ENCODE measurements around the gene TXNRD1.
"Not testable (repeated sequence)": the region's sequence is repeated elsewhere in the genome, so short reads cannot be mapped to it uniquely, and the experiment has no call there.

The TXNRD1 gene

DNA sequence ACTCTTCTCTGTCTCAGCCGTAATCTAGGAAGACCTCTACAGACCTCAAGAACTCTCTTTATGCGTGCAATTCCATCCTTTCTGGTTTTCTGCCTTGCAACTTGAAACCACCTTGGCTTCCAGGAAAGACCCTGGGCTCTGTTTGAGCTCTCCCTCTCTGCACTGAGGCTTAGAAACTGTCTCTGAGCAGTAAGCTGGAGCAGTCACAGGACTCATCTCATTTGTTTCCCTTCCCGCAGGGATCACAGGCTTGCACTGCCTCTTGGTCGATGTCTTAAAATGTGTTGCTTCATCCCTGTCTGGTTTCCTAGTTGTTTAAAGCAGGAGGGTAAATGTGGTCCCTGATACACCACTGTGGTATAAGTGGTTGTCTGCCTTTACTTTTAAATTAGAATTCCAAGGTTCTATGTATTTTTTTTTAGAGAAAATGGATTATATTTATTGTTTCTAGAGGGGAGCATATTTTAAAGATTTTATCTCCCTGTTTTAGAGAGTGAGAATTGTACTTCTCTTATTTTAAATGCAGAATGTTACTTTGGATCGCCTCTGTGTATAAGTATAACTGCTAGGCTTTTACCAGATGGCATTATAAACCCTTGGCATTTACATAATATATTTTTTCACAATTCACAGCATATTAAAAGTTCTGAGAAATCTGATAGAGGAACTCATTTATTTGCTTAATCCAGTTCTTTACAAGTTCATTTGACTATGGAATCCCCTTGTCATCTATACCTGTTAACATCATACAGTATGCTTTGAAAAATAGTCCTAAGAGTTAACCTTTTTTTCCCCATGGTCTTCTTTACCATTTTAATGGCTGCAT, 114.3 kb downstream of the TXNRD1 start:
- H3K4me3 ChIP-seq (ENCODE audit: low read length), result no peak overlapping the region
- TF ChIP-seq, protein P1, sequence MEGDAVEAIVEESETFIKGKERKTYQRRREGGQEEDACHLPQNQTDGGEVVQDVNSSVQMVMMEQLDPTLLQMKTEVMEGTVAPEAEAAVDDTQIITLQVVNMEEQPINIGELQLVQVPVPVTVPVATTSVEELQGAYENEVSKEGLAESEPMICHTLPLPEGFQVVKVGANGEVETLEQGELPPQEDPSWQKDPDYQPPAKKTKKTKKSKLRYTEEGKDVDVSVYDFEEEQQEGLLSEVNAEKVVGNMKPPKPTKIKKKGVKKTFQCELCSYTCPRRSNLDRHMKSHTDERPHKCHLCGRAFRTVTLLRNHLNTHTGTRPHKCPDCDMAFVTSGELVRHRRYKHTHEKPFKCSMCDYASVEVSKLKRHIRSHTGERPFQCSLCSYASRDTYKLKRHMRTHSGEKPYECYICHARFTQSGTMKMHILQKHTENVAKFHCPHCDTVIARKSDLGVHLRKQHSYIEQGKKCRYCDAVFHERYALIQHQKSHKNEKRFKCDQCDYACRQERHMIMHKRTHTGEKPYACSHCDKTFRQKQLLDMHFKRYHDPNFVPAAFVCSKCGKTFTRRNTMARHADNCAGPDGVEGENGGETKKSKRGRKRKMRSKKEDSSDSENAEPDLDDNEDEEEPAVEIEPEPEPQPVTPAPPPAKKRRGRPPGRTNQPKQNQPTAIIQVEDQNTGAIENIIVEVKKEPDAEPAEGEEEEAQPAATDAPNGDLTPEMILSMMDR (IDR thresholded peaks at IDR 0.05; ENCODE audit: insufficient read depth, low read depth, low read length, missing control alignments), result no peak
- no peak for DNase-seq (ENCODE audit: low read depth)

DNA sequence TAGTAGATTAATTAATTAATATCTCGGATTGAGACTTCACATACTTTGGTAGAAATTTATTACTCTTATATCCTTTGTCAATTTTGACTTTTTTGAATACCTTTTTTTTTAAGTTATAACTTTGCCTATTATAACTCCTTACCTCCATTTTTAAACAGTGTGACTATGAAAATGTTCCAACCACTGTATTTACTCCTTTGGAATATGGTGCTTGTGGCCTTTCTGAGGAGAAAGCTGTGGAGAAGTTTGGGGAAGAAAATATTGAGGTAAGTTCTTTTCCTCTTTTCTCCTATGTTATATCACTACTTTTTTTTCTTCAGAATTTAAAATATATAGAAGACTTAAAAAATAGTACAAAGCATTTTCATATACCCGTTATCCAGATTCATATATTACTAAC, 115.8 kb downstream of the TXNRD1 start:
- no peak for DNase-seq (ENCODE audit: low read depth)
- TF ChIP-seq, protein P1 (IDR thresholded peaks at IDR 0.05; ENCODE audit: insufficient read depth, low read depth, low read length, missing control alignments), result no peak
- no peak overlapping the region for H3K4me3 ChIP-seq (ENCODE audit: low read length)

DNA sequence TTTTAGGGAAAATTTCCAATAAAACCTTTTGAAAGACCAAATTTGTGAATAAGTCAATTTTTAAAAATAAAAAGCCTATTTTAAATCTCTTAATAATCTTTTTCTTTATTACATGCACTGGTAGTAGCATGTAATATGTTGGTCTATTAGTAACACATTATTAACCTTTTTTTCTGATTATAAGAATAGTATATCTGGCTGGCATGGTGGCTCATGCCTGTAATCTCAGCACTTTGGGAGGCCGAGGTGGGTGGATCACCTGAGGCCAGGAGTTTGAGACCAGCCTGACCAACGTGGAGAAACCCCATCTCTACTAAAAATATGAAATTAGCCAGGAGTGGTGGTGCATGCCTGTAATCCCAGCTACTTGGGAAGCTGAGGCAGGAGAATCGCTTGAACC, 116.7 kb downstream of the TXNRD1 start:
- not testable (repeated sequence) for DNase-seq (ENCODE audit: low read depth)

DNA sequence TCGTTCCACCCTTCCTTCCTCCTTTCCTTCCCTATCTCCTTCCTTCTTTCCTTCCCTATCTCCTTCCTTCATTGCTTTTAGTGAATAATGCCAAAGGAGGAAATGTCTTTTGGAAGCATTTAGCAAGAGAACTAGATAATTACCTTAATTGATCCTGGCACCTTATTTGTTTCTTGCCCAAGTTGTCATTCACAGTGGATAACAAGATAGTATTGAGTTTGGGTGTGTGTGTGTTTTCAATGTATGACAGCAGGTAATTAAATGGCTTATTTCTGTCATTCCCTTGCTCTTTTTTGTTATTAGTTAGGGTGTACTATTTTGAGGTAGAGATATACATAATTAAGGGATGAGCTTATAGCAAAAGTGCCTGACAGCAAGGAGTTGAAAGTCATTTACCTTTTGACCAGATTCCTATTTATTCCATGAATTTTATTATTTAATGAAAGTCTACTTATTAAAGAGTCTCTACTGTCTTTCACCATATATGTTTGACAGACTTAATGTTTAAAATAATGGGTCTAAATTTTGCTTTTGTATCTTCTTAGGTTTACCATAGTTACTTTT, 118.2 kb downstream of the TXNRD1 start:
- TF ChIP-seq, protein P1 (IDR thresholded peaks at IDR 0.05; ENCODE audit: insufficient read depth, low read depth, low read length, missing control alignments), result no peak
- no peak overlapping the region for H3K4me3 ChIP-seq (ENCODE audit: low read length)
- no peak for DNase-seq (ENCODE audit: low read depth)

More for the DNA sequence above, 116.7 kb downstream of the TXNRD1 start:
- H3K4me3 ChIP-seq (ENCODE audit: low read length), result not testable (repeated sequence)

DNA sequence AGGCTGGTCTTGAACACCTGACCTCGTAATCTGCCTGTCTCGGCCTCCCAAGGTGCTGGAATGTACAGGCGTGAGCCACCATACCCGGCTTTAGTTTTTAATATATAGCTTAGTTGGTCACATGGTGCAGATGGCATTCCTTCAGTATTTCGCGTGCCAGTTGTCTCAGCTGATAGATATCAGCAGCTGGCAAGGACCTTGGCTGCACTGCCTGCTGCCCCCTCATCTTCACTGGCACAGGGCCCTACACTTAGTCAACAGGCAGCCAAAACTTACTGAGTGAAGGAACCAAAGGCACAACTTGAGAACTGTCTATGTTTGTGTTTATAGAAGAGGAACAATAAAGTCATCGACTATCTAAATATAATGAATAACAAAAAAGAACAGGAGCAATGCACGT, 119.0 kb downstream of the TXNRD1 start:
- TF ChIP-seq, protein P1 (IDR thresholded peaks at IDR 0.05; ENCODE audit: insufficient read depth, low read depth, low read length, missing control alignments), result no peak
- no peak overlapping the region for H3K4me3 ChIP-seq (ENCODE audit: low read length)
- DNase-seq (ENCODE audit: low read depth), result no peak

DNA sequence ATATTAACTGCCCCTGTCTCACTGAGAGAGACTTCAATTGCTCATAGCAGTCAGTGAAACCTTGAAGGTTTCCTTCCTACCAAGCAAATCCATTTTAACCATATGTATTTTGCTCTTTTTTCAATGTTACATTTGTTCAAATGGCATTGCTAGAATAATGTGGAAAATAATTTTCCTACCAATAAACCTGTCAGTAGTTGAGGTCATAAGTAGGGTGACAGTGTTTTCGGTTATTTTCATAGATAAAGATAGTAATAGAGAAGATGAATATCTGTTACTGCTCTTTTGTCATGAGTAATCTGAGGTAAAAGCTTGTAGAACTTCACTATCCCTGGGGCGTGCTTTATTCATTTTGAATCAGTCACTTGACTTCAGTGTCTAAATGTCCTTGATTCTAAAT, 120.5 kb downstream of the TXNRD1 start:
- H3K4me3 ChIP-seq (ENCODE audit: low read length), result no peak overlapping the region
- TF ChIP-seq, protein P1 (IDR thresholded peaks at IDR 0.05; ENCODE audit: insufficient read depth, low read depth, low read length, missing control alignments), result no peak
- DNase-seq (ENCODE audit: low read depth), result no peak

DNA sequence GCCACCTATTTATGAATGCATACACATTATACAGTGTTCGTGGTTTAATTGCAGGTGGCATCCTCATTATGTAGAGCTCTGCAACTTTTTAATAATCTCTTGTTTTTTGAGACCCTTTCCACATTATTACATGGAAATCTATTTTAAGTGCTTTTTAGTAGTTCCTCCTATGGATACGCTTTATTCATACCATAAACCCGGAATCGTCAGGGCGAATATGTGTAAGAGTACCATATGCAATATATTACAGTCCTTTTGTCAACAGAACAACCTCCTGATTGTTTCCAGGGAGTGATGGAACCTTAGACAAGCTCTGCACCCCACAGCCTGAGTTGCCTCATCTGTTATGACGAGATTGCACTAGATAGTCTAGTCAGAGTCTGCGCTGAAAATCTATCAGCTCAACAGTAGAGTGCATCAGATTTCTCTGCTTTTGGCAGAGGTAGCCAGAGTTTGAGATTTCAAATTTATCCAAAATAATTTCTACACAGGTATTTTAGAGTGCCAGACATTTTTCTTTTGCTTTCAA, 121.5 kb downstream of the TXNRD1 start:
- no peak for DNase-seq (ENCODE audit: low read depth)
- TF ChIP-seq, protein P1 (IDR thresholded peaks at IDR 0.05; ENCODE audit: insufficient read depth, low read depth, low read length, missing control alignments), result no peak
- no peak overlapping the region for H3K4me3 ChIP-seq (ENCODE audit: low read length)

All from epithelial cell of esophagus (primary cell).